H1 (cell line): ENCODE measurements around the gene UNK.

Experiments
- EZH2 ChIP-seq: fragments of 200-600 bp; sonication (generic); IDR thresholded peaks from 2 replicates; pipeline ENCODE4 v1.7.1; 2012; ENCODE audit warnings: low read depth, mild to moderate bottlenecking, moderate library complexity, low read length, inconsistent platforms; ENCODE audit not compliant: severe bottlenecking
- RNF2 ChIP-seq: fragments of 200-900, 300-1000 bp; sonication (generic); IDR thresholded peaks from 2 replicates; pipeline ENCODE4 v1.7.1; 2016; ENCODE audit warnings: borderline replicate concordance, low read depth, mild to moderate bottlenecking, antibody characterized with exemption, low read length; ENCODE audit not compliant: poor library complexity, severe bottlenecking; ENCODE audit errors: missing control alignments
- TF ChIP-seq, protein P1 (sequence below), 3 experiments: IDR thresholded peaks; 1 replicate in 2 of 3; 2 replicates in 1 of 3; pipeline versions ENCODE4 v1.5.1 to v1.6.1; 2011; ENCODE audit warnings: low read length in 3 of 3, mild to moderate bottlenecking in 3 of 3, inconsistent platforms in 2 of 3, low read depth in 1 of 3, moderate library complexity in 1 of 3; ENCODE audit not compliant: insufficient read depth in 1 of 3; ENCODE audit errors: control extremely low read depth in 1 of 3

- no peak for TF ChIP-seq RNF2
- TF ChIP-seq, protein P1, sequence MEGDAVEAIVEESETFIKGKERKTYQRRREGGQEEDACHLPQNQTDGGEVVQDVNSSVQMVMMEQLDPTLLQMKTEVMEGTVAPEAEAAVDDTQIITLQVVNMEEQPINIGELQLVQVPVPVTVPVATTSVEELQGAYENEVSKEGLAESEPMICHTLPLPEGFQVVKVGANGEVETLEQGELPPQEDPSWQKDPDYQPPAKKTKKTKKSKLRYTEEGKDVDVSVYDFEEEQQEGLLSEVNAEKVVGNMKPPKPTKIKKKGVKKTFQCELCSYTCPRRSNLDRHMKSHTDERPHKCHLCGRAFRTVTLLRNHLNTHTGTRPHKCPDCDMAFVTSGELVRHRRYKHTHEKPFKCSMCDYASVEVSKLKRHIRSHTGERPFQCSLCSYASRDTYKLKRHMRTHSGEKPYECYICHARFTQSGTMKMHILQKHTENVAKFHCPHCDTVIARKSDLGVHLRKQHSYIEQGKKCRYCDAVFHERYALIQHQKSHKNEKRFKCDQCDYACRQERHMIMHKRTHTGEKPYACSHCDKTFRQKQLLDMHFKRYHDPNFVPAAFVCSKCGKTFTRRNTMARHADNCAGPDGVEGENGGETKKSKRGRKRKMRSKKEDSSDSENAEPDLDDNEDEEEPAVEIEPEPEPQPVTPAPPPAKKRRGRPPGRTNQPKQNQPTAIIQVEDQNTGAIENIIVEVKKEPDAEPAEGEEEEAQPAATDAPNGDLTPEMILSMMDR (IDR thresholded peaks at IDR 0.05; ENCODE audit: control extremely low read depth in 1 of 3, insufficient read depth in 1 of 3, low read depth in 1 of 3, low read length in 3 of 3), result no peak
- TF ChIP-seq EZH2, result no peak
Measured at GRCh38 chr17:75808905-75809621, 24.5 kb downstream of the UNK start.
